ENCODE measurements around the gene EP300.
A peak's percentile ranks its signal among the peaks of the same experiment; 100 is the strongest.

Gene EP300

DNA sequence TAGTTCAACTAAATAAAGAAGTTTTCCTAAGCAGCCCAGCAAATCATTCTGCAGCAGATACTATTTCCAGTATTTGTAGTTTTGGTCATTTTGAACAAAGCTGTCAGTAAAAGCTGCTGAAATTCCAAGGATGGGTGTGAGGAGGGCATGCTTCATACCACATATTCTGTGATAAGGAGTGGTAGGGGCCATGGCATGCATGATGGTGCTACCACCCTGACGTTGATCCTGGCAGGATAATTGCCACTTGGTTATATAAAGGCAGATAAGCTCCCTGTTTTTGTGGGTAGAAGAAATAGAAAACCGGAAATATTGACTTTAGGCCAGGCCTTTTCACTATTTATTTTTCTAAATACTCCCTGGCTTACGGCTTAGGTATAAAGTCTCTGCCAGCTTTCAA is 79.6 kb downstream of the EP300 start:
- H3K27ac ChIP-seq: no peak overlapping the region
- TF ChIP-seq ZFX (IDR thresholded peaks at IDR 0.05; ENCODE audit: borderline replicate concordance) (no peak), CTCF (IDR thresholded peaks at IDR 0.05) (no peak)

GRCh38 chr22:41175546-41175945 is 83.2 kb downstream of the EP300 start:
- H3K27ac ChIP-seq: no peak overlapping the region
- no peak for TF ChIP-seq ZFX (IDR thresholded peaks at IDR 0.05; ENCODE audit: borderline replicate concordance)
- no peak for TF ChIP-seq CTCF (IDR thresholded peaks at IDR 0.05)

DNA sequence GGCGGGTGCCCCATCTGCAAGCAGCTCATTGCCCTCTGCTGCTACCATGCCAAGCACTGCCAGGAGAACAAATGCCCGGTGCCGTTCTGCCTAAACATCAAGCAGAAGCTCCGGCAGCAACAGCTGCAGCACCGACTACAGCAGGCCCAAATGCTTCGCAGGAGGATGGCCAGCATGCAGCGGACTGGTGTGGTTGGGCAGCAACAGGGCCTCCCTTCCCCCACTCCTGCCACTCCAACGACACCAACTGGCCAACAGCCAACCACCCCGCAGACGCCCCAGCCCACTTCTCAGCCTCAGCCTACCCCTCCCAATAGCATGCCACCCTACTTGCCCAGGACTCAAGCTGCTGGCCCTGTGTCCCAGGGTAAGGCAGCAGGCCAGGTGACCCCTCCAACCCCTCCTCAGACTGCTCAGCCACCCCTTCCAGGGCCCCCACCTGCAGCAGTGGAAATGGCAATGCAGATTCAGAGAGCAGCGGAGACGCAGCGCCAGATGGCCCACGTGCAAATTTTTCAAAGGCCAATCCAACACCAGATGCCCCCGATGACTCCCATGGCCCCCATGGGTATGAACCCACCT is 84.7 kb downstream of the EP300 start:
- no peak for TF ChIP-seq ZFX (IDR thresholded peaks at IDR 0.05; ENCODE audit: borderline replicate concordance)
- H3K27ac ChIP-seq: no peak overlapping the region

DNA sequence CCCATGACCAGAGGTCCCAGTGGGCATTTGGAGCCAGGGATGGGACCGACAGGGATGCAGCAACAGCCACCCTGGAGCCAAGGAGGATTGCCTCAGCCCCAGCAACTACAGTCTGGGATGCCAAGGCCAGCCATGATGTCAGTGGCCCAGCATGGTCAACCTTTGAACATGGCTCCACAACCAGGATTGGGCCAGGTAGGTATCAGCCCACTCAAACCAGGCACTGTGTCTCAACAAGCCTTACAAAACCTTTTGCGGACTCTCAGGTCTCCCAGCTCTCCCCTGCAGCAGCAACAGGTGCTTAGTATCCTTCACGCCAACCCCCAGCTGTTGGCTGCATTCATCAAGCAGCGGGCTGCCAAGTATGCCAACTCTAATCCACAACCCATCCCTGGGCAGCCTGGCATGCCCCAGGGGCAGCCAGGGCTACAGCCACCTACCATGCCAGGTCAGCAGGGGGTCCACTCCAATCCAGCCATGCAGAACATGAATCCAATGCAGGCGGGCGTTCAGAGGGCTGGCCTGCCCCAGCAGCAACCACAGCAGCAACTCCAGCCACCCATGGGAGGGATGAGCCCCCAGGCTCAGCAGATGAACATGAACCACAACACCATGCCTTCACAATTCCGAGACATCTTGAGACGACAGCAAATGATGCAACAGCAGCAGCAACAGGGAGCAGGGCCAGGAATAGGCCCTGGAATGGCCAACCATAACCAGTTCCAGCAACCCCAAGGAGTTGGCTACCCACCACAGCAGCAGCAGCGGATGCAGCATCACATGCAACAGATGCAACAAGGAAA is 85.4 kb downstream of the EP300 start:
- H3K27ac ChIP-seq: no peak overlapping the region
- no peak for TF ChIP-seq CTCF (IDR thresholded peaks at IDR 0.05)
- TF ChIP-seq ZFX (IDR thresholded peaks at IDR 0.05; ENCODE audit: borderline replicate concordance): no peak

DNA sequence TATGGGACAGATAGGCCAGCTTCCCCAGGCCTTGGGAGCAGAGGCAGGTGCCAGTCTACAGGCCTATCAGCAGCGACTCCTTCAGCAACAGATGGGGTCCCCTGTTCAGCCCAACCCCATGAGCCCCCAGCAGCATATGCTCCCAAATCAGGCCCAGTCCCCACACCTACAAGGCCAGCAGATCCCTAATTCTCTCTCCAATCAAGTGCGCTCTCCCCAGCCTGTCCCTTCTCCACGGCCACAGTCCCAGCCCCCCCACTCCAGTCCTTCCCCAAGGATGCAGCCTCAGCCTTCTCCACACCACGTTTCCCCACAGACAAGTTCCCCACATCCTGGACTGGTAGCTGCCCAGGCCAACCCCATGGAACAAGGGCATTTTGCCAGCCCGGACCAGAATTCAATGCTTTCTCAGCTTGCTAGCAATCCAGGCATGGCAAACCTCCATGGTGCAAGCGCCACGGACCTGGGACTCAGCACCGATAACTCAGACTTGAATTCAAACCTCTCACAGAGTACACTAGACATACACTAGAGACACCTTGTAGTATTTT is 86.1 kb downstream of the EP300 start:
- no peak overlapping the region for H3K27ac ChIP-seq
- TF ChIP-seq ZFX (IDR thresholded peaks at IDR 0.05; ENCODE audit: borderline replicate concordance) (no peak), CTCF (IDR thresholded peaks at IDR 0.05) (no peak)

DNA sequence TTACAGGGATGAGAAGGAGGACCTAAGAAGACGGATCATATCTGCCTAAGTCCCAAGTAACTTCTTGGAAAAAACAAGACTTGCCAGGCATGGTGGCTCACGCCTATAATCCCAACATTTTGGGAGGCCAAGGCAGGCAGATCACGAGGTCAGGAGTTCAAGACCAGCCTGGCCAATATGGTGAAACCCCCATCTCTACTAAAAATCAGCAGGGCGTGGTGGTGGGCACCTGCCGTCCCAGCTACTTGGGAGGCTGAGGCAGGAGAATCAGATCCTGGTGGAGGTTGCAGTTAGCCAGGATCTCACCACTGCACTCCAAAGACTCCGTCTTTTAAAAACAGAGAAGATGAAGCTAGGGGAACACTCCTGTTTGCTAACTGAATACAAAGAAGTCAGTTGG is 88.0 kb downstream of the EP300 start:
- H3K27ac ChIP-seq: peak overlapping the region; percentile 26; the same call in 1 of the 2 replicates

DNA sequence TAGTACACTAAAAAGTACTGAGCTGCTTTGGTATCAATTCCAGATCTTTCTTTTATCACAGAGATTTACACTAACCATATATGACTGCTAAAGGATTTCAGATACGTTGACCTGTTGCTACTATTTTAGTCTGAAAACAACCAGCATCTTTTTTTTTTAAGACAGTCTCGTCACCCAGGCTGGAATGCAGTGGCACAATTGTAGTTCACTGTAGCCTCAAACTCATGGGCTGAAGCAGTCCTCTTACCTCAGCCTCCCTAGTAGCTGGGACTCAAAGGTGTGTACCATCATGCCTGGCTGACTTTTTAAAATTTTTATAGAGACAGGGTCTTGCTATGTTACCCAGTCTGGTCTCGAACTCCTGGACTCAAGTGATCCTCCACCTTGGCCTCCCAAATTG is 88.5 kb downstream of the EP300 start:
- TF ChIP-seq CTCF (IDR thresholded peaks at IDR 0.05) (no peak), ZFX (IDR thresholded peaks at IDR 0.05; ENCODE audit: borderline replicate concordance) (no peak)
- H3K27ac ChIP-seq: peak overlapping the region; percentile 26; the same call in 1 of the 2 replicates

Measured in 22Rv1 (cell line).